Fibroblast of skin of right quadriceps (primary cell): ENCODE results near the gene ADGRV1.
A peak's percentile ranks its signal among the peaks of the same experiment; 100 is the strongest.

Experiments
- DNase-seq: peaks from one replicate; pipeline ENCODE4 v3.0.0-alpha.2; 2013

Gene ADGRV1

DNA sequence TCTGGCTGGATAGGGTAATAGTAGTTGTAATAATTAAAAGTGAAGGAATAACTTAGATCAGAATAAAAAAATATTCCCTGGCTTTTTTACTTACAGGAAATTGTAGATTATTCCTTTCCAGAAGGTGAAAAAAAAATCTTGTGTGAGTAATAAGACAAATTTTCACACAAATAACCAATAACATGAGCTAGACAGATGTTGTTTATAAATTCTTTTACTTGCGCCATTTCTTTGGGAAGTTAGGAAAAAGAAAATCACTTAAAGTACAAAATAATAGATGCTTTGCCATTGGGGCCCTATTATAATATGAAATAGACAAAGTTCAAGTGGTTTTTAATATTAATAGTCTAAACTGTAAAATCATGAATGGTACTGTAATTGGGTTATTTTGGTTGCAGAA lies 620.4 kb downstream of the ADGRV1 start:
- DNase-seq, result peak; percentile 40

DNA sequence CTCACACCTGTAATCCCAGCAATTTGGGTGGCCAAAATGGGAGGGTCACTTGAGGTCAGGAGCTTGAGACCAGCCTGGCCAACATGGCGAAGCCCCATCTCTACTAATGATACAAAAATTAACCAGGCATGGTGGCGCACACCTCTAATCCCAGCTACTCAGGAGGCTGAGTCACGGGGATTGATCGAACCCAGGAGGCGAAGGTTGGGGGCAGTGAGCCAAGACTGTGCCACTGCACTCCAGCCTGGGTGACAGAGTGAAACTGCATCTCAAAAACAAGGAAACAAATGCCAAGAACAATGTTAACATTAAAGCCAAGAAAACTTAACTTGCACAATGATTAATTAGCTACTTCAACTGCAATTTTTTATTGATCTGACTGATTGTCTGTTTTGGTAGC lies 621.9 kb downstream of the ADGRV1 start:
- DNase-seq, result no peak

DNA sequence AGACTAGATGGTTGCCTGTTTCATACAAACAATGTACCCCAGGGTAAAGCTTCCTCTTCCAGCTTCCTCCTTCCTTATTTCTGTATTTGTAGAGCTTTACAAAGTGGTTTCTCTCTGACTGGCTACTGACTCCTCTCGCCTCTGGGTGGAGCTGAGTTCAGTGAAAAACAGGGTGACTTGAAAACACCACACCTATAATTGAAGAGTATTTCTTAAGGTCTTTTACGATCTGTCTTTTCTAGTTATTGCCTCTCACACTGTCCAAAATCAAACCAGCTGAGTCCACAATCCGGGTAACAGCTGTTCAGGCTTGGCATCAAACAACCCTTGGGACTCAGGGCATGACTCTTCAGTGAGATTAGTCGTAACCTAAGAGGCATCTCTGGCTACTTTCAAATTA lies 624.2 kb downstream of the ADGRV1 start:
- DNase-seq, result peak; percentile 17

DNA sequence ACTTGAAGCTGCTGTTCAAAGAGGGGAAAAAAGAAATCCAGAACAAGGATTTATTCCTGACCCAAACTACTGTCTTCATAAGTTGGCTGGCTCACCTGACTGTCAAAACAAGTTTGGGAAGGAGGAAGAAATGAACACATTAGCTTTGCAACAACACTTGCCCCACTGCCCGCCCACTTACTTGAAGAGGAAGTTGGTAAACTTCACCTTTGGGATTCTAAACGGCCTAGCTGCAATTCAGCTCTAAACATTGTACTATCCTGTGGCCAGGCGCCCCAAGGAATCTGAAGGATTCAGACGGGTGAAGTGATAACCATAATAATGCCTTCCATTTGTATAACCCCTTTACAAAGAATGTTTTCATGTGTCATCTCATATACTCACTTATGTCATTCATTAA lies 625.1 kb downstream of the ADGRV1 start:
- no peak for DNase-seq

DNA sequence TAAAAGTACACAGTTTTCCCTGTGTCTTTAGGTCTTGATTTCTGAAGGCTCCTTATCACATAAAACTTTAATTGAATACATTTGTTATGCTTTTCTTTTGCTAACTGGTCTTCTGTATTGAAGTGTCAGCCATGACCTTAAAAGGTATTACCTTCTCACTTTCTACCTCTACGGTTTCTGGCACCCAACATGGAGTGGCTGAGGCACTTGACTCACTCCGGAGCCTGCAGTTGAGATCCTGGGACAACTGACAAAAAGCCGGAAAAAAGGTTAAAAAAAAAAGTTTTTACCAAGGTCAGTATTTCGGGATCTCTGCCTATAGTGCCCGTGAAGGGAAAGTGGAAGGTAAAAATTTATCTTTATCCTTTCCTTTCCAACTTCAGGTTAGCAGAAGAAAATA lies 627.5 kb downstream of the ADGRV1 start:
- no peak for DNase-seq

DNA sequence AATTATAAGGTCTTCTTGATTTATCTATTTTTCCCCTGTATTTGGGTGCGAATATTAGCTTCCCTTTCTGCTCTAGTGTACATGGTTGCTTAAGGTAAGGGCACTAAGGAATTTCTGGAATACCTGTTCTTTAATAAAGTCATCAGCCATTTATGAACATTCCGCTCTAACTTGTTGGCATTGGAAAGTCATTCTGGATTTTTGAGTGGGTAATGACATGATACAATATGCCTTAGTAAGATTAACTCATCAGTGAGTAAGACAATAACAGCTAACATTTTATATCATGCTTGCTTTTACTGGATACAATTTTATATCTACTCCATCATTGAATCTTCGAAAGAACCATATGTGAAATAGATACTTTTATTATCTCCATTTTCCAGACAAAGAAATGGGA lies 628.4 kb downstream of the ADGRV1 start:
- DNase-seq, result no peak

DNA sequence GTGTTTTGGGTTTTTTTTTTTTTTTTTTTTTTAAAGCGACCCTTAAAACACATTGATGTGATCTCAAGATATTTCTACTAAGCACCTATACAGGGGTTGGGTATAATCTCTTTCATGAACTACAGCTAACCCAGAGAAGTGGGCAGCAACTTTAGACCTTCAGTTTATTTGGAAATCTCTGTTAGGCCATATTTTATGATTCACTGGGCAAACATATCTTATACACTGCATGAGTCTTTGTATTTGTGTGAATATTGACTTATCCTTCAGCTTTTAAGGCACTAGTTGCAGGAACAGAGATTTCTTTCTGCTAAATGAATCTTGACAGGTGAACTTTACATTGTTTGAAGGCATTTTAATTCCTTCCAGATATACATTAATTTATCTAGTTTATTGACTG lies 630.2 kb downstream of the ADGRV1 start:
- no peak for DNase-seq

DNA sequence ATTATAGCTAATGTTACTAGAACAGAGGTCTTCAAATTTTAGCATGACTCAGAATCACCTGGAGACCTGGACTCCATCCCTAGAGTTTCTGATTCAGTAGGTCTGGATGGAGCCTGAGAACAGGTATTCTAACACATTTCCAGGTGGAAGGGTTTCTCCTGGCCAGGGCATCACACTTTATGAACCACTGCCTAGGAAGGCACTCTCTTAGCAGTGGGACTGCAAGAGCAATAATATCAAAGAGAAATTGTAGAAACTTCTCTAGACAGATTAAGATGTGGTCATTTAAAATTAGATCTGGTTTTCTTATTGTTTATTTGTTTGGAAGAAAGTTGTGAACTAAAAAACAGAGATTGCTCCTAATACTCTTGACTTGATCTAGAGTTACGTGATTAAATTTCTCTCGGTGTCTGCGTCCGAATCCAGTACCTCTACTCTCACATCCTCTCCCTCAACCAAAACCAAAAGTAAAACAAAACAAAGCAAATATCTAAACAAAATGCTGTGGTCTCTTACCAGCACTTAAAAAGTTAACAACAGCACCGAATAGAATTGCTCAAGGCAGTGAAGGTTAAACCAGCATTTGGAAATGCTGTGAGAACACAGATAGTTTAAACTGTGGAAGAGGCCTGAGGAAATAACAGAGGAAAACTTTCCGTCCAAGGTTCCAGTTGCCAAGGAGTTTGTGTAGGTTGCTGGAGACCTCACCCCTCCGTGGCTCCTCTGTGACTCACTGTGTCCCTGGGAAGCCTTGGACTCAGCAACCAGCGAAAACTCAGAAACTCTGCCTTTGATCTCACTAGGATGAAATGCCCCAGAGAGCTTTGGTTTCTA lies 631.1 kb downstream of the ADGRV1 start:
- peak; percentile 76 for DNase-seq

DNA sequence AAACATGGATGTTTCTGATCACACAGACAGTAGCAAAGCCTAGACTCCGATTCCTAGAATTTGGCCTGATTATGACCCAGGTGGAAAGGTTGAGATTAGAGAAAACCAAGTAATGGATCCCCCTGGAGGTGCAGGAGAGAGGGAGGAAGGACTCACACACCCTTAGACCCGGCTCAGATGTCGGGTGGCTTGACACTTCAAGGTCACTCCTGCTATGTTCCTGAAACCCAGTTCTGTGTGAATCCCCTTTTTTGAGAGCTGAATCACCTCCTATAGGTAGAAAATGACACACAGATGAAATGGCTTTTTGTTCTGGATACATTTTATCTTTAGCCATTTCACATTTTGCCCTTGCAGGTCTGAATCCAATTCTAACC lies 631.7 kb downstream of the ADGRV1 start:
- DNase-seq, result no peak

DNA sequence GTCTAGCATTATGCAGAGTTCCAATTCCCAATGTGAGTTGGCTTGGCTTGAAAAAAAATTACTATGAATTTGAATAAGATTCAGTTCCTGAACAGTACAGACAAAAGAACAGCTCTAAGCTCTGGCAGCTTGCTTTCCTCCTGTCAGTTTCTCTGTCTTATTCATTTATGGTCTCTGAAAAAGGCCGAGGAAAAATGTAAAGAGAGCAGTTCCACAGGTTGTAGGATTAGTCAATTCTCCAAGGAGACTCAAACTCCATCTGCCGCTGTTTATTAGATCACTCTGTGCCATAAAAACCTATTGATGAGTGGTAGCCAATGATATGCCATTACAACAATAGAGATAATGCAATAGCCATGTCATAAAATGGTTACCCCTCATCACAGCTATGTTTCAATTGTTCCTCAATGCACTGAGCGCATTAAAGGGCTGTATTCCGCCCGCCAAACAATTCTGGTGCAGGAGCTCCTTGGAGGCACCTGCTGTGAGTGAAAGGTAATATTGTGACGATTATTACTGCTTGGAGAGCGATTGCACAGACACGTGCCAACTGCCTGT lies 636.3 kb downstream of the ADGRV1 start:
- DNase-seq, result no peak

DNA sequence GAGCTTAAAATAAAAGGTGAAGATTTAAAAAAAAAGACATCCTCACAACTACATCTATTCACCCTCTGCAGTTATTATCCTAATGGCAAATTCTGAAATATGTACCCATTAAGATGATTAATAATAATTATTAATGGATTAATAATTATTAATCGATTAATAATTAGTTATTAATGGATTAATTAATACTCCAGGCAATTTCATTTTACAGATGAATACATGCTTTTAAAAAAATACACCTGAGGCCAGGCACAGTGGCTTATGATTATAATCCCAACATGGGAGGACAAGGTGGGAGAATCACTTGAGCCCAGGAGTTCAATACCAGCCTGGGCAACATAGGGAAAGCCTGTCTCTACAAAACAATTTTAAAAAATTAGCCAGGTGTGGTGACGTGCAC lies 642.1 kb downstream of the ADGRV1 start:
- no peak for DNase-seq

DNA sequence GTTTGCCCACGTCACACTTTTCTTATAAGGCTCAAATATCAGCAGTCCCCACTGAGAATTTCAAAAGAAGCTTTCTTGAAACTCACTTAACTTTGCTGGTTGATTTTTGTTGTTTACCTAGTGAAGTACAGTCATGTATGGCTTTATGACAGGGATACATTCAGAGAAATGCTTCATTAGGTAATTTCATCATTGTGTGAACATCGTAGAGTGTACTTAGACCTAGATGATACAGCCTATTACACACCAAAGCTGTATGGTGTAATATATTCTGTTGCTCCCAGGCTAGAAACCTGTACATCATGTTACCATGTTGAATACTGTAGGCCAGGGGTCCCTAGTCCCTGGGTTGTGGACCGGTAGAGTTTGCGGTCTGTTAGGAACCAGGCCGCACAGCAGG lies 647.5 kb downstream of the ADGRV1 start:
- no peak for DNase-seq

DNA sequence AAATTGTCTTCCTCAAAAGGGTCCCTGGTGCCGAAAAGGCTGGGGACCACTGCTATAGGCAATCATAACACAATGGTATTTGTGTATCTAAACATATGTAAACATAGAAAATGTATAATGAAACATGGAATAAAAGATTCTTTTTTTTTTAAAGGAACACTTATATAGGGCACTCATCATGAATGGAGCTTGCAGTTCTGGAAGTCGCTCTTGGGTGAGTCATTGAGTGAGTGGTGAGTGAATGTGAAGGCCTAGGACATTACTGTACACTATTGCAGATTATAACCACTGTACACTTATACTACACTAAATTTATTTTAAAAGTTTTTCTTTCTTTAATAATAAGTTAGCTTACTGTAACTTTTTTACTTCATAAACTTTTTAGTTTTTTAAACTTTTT lies 648.1 kb downstream of the ADGRV1 start:
- peak; percentile 84 for DNase-seq

DNA sequence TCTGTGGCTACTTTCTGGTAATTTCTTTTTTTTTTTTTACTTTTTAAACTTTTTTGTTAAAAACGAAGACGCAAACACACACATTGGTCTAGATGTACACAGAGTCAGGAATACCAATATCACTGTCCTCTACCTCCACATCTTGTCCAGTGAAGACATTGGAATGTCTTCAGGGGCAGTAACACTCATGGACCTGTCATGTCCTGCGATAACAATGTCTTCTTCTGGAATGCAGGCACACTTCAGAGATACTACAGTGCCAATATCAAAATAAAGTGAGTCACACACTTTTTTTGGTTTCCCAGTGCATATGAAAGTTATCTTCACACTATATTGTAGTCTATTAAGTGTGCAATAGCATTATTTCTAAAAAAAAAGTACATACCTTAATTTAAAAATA lies 648.7 kb downstream of the ADGRV1 start:
- DNase-seq, result peak; percentile 40

DNA sequence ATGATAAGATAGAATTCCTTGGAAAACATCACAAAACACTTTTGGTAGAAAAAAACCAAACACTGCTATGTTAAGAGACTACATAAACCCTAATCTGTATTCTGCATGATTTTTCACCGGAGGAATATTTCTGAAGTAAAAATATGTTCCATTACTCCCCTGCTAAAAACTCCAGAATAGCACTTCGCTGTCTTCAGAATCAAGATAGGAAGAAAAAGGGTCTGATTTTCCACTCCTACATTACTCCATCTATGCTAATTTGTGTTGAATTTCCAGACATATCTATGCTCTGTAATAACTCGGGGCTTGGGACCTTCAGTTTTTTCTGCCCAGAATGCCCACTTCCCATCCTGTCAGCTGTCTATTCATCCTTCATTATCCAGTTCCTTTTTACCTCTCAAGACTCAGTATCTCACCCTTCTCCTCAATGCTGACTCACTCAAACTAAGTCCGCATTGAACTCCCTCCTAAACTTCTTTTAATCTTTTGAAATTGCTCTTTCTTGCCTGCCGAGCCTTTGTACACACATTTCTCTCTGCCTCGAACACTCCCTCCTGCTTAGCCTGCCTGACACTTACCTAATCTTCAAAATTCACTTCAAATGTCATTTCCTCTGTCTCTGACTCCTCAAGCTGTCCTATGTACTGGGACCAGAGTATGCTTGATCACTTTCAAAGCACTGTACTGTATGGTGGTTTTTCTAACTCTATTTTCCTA lies 653.6 kb downstream of the ADGRV1 start:
- no peak for DNase-seq

DNA sequence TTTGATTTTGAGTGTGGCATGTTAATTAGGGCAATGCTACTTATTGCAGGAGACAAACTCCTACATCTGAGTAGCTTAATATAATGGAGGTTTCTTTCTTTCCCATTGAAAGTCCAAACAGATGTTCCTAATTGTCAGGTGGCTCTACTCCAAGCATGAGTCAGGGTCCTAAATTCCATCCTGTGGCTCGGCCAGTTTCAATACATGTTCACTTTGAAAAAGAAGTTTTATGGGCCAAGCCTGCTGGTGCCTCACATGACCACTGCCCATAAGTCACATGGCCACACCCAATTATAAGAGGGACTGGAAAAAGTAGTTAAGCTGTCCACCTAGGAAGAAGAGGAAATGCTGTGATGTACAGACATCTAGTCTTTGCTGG lies 654.1 kb downstream of the ADGRV1 start:
- DNase-seq, result peak; percentile 96
